Stomach (tissue), 4 donors: ENCODE data around the gene TTC33.

ENCODE experiments used
- CTCF ChIP-seq, 7 experiments: fragments of 450-650 bp in 4 of 7; fragments of 200-600 bp in 3 of 7; sonication (generic) in 3 of 7; IDR thresholded peaks; one replicate each; pipeline ENCODE4 v1.5.1; 2016 to 2019; ENCODE audit warnings: antibody characterized with exemption in 7 of 7, control low read depth in 2 of 7, mild to moderate bottlenecking in 1 of 7
- POLR2AphosphoS5 ChIP-seq, 3 donors: sonication (generic); formaldehyde crosslinking; IDR thresholded peaks; one replicate each; pipeline ENCODE4 v1.6.1; 2016; ENCODE audit warnings: antibody characterized with exemption in 3 of 3

- TF ChIP-seq CTCF (IDR thresholded peaks at IDR 0.05) (no peak), POLR2AphosphoS5 (IDR thresholded peaks at IDR 0.05) (no peak)
Observed at GRCh38 chr5:40569546-40570270, 186.1 kb downstream of the TTC33 start.
